Astrocyte (in vitro differentiated cells and primary cell): ENCODE data around the gene CLEC4D.

Experiments
- CTCF ChIP-seq: IDR thresholded peaks from 2 replicates; pipeline ENCODE4 v1.5.1; 2011; ENCODE audit warnings: low read depth, mild to moderate bottlenecking, inconsistent platforms, low read length, moderate library complexity; ENCODE audit not compliant: insufficient read depth
- EZH2 ChIP-seq: IDR thresholded peaks from 2 replicates; pipeline ENCODE4 v1.6.1; 2012; ENCODE audit warnings: mild to moderate bottlenecking, low read length, inconsistent platforms; ENCODE audit not compliant: insufficient read depth

DNA sequence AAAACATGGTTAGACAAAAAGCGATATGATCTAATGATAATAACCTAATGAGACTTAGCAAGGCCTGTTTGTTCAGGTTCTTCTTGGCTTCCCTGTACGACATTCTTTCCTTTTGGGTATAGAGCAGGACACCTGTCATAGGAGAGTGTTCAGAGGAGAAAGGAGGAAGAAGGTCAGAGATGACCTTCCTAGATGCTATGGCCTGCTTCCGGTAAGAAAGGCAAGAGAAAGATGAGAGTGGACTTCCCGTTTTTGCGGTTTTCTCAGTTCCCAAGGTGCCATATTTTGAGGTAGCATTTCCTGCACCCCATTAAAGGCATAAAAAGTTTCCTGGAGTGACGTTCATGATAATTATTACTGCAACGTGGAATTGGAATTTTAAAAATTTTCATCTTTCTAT is 18.7 kb downstream of the CLEC4D start:
- TF ChIP-seq CTCF (no peak), EZH2 (no peak)
